Transverse colon (tissue), 4 donors: ENCODE results near the gene LIN37. TPM values are rescaled to one million over a fixed set of nuclear protein-coding genes. Genes with fewer than 3 reads are reported as not detected.

Experiments
- DNase-seq: peaks from one replicate; pipeline ENCODE4 v3.0.0-alpha.2; 2019
- H3K27ac ChIP-seq, 4 donors: fragments of 200-600 bp; sonication (generic); 2 replicates each; pipeline ENCODE4 v1.5.1; 2016 to 2018; ENCODE audit warnings: inconsistent platforms in 4 of 4
- H3K27me3 ChIP-seq: fragments of 200-600 bp; sonication (generic); 2 replicates; pipeline ENCODE4 v1.5.1; 2017; ENCODE audit warnings: inconsistent platforms
- H3K36me3 ChIP-seq, 4 donors: fragments of 200-600 bp; sonication (generic); 2 replicates each; pipeline ENCODE4 v1.5.1; 2017 to 2019; ENCODE audit warnings: inconsistent platforms in 4 of 4
- H3K4me1 ChIP-seq, 4 donors: fragments of 200-600 bp; sonication (generic); 2 replicates each; pipeline ENCODE4 v1.5.1; 2017 to 2020; ENCODE audit warnings: inconsistent platforms in 4 of 4
- H3K4me3 ChIP-seq, 4 donors: fragments of 200-600 bp; sonication (generic); 1 replicate in 1 of 4; 2 replicates in 3 of 4; pipeline versions ENCODE4 v1.5.1 to v1.6.1; 2017 to 2019; ENCODE audit warnings: inconsistent platforms in 4 of 4
- H3K9me3 ChIP-seq, 2 donors: fragments of 200-600 bp; sonication (generic); 2 replicates each; pipeline ENCODE4 v1.5.1; 2017 to 2019; ENCODE audit warnings: inconsistent platforms in 2 of 2
- CTCF ChIP-seq, 5 experiments: fragments of 200-600 bp in 3 of 5; fragments of 450-650 bp in 2 of 5; sonication (generic) in 3 of 5; IDR thresholded peaks; 1 replicate in 2 of 5; 2 replicates in 3 of 5; pipeline ENCODE4 v1.5.1; 2016 to 2017; ENCODE audit warnings: antibody characterized with exemption in 5 of 5, inconsistent platforms in 3 of 5, mild to moderate bottlenecking in 2 of 5, moderate library complexity in 1 of 5
- EP300 ChIP-seq: sonication (generic); formaldehyde crosslinking; IDR thresholded peaks from one replicate; pipeline ENCODE4 v1.6.1; 2017; ENCODE audit warnings: antibody characterized with exemption, low read depth
- POLR2A ChIP-seq: fragments of 450-650 bp; IDR thresholded peaks from one replicate; pipeline ENCODE4 v1.6.1; 2016; ENCODE audit warnings: antibody characterized with exemption, mild to moderate bottlenecking, moderate library complexity
- POLR2AphosphoS5 ChIP-seq, 3 donors: sonication (generic); formaldehyde crosslinking; IDR thresholded peaks; one replicate each; pipeline ENCODE4 v1.6.1; 2016; ENCODE audit warnings: antibody characterized with exemption in 3 of 3
- WGBS, 2 donors: methylation state at CpG; one replicate each; pipeline ENCODE4 v1.1.5; 2018; ENCODE audit warnings: low coverage in 1 of 2; 5-methylcytosine and 5-hydroxymethylcytosine counted together
- in situ Hi-C, 4 donors: fragments of 200-750 bp; cut with MboI; loops; one replicate each; pipeline versions ENCODE4 v1.15.0 to v1.15.1; 2017; ENCODE audit warnings: low sequenced_read_pairs in 3 of 4, low pct_ligation_motif_present in 1 of 4, low pct_unique_long_range_greater_than_20kb in 1 of 4
- intact Hi-C: fragments of 100-400 bp; cut with DNase I; formaldehyde crosslinking; loops from one replicate; pipeline ENCODE4 v1.15.1; 2023; ENCODE audit warnings: low total_unique reads
- total RNA-seq, 4 donors: library from RNA; depleted of rRNA; stranded (reverse); fragments of >200 nt; gene quantifications; one replicate each; pipeline ENCODE4 v1.1.0, GENCODE V29; 2016

LIN37 gene
- total RNA-seq, 4 donors from 2014 or later, result 10.5 to 41.1 (median 15.8) TPM

GRCh38 chr19:35714601-35715354 is 33.6 kb upstream of the LIN37 start:
- Histone ChIP-seq H3K27ac (peak overlapping the region in 1 of 4 donors; percentile 95), H3K27me3 (no peaks in the 10 kb centered on the region), H3K4me3 (no peak overlapping the region), H3K36me3 (no peaks in the 10 kb centered on the region), H3K9me3 (no peaks in the 10 kb centered on the region), H3K4me1 (peaks cover 18 to 28% (median 22%) of the 10 kb centered on the region in 4 donors)
- TF ChIP-seq POLR2AphosphoS5 (IDR thresholded peaks at IDR 0.05), result no peak
- no peak for TF ChIP-seq POLR2A
- no peak for TF ChIP-seq CTCF (IDR thresholded peaks at IDR 0.05)
- no peak for TF ChIP-seq EP300
- 60% methylated on average over 1 to 14 of the region's 14 CpGs for WGBS, 2 donors
- DNase-seq, result no peak
- in situ Hi-C loops, result no loop called here
- intact Hi-C loops, result loop anchor here (1.0 to 10.0 kb wide), 2 partner anchors 20 to 170 kb away; partner anchors contain the start of gene TMEM147

- H3K27ac ChIP-seq, result peak overlapping the region; percentile 91 to 95 (median 92)
- peaks cover 18 to 28% (median 24%) of the 10 kb centered on the region in 4 donors for H3K4me1 ChIP-seq
- no peaks in the 10 kb centered on the region for H3K27me3 ChIP-seq
- no peak for DNase-seq
- in situ Hi-C loops (no loop called here), intact Hi-C loops (loop anchor here (1.0 to 10.0 kb wide), 2 partner anchors 21 to 171 kb away; partner anchors contain the start of gene TMEM147)
- WGBS, 2 donors, result 73% methylated on average over 6 of the region's 7 CpGs; no CpG with 5 or more reads in 1 of the 2 donors
- H3K4me3 ChIP-seq, result peak overlapping the region in 2 of 4 donors; percentile 75 to 89
- H3K36me3 ChIP-seq, result no peaks in the 10 kb centered on the region
- TF ChIP-seq POLR2AphosphoS5 (IDR thresholded peaks at IDR 0.05) (no peak), CTCF (IDR thresholded peaks at IDR 0.05) (no peak), POLR2A (no peak), EP300 (no peak)
- H3K9me3 ChIP-seq, result no peaks in the 10 kb centered on the region
Observed at GRCh38 chr19:35715355-35715809, 33.0 kb upstream of the LIN37 start.

GRCh38 chr19:35715981-35716800 is 32.2 kb upstream of the LIN37 start:
- DNase-seq, result no peak
- TF ChIP-seq EP300 (no peak), CTCF (IDR thresholded peaks at IDR 0.05) (no peak), POLR2AphosphoS5 (IDR thresholded peaks at IDR 0.05) (no peak), POLR2A (no peak)
- Histone ChIP-seq H3K4me3 (peak overlapping the region; percentile 75 to 89 (median 86)), H3K36me3 (peaks cover 0 to under 1% (median 0%) of the 10 kb centered on the region in 4 donors), H3K27ac (peak overlapping the region; percentile 91 to 95 (median 92)), H3K4me1 (peaks cover 18 to 28% (median 24%) of the 10 kb centered on the region in 4 donors), H3K27me3 (no peaks in the 10 kb centered on the region), H3K9me3 (no peaks in the 10 kb centered on the region)
- intact Hi-C loops, result loop anchor here (1.0 to 10.0 kb wide), 2 partner anchors 22 to 171 kb away; partner anchors contain the start of gene TMEM147
- 0 to 1% methylated on average over 2 to 52 of the region's 52 CpGs for WGBS, 2 donors
- in situ Hi-C loops, result no loop called here
